Measurements from ENCODE around the gene FOXRED2. TPM values are rescaled to one million over a fixed set of nuclear protein-coding genes. Genes with fewer than 3 reads are reported as not detected.

FOXRED2 gene
- total RNA-seq, 1 experiment from 2014 or later = 19.9 TPM

DNA sequence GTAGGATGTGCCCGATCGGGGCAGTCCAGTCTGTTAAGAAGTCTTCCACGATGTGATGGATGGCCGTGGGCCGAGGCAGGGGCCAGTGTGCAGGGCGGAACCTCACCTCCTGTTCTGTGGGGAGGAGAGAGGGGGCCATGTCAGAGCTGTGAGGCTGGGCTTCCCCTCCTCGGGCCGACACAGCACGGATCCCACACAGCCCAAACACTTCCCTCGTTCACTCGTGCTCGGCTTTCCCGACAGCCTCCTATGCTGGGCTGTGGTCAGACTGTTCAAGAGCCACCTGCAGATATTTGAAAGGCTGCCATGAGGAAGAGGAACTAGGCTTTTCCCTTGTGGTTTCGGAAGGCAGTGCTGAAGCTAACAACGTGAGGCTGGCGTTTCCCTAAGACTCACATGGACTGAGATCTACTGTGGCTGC lies 13.1 kb downstream of the FOXRED2 start (continued):
- TF ChIP-seq EZH2 (IDR thresholded peaks at IDR 0.05) = no peak
- TF ChIP-seq ZFX (IDR thresholded peaks at IDR 0.05) = no peak
- no peak for TF ChIP-seq CEBPB (IDR thresholded peaks at IDR 0.05; ENCODE audit: low read depth)
- TF ChIP-seq TCF7L2 (IDR thresholded peaks at IDR 0.05; ENCODE audit: borderline replicate concordance, extremely low read depth, insufficient read depth, insufficient read length) = no peak
- TF ChIP-seq, protein P1, sequence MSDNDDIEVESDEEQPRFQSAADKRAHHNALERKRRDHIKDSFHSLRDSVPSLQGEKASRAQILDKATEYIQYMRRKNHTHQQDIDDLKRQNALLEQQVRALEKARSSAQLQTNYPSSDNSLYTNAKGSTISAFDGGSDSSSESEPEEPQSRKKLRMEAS (IDR thresholded peaks at IDR 0.05) = no peak
- TF ChIP-seq SRF (IDR thresholded peaks at IDR 0.05; ENCODE audit: low read depth) = no peak
- TF ChIP-seq, protein P2, sequence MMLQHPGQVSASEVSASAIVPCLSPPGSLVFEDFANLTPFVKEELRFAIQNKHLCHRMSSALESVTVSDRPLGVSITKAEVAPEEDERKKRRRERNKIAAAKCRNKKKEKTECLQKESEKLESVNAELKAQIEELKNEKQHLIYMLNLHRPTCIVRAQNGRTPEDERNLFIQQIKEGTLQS (IDR thresholded peaks at IDR 0.05) = no peak
- TF ChIP-seq SIN3A (IDR thresholded peaks at IDR 0.05; ENCODE audit: low read depth) = no peak
- TF ChIP-seq ELF1 (IDR thresholded peaks at IDR 0.05; ENCODE audit: borderline replicate concordance, low read depth) = no peak

DNA sequence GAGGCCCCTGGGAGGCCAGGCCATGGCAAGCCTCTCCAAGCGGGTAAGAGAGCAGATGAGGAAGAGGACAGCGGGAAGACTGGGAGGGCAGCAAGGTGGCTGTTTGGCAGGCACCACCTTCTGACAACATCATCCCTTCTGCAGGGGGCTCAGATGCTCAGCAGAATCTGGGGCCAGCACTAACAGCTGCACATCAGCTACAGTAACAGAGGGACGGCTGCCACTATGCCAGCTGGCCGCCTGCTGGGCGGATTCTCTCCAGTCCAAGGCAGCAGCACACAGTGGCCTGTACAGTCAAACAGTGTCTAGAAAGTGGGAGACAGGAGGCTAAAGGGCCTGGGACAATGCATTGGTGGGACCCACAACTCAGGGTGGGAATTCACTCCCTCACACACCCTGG lies 14.7 kb downstream of the FOXRED2 start:
- ATAC-seq = no peak
- Histone ChIP-seq H3K27ac (ENCODE audit: low read depth, low read length) (no peak overlapping the region), H4K20me1 (ENCODE audit: insufficient read depth) (no peaks in the 10 kb centered on the region), H2AFZ (ENCODE audit: low read depth, low read length, poor library complexity, severe bottlenecking) (no peak overlapping the region), H3K36me3 (ENCODE audit: control insufficient read depth in 1 of 2, insufficient read depth in 2 of 2, low read length in 2 of 2) (peaks cover 2 to 13% of the 10 kb centered on the region in 2 experiments; a peak in 2 of 4 replicates), H3K4me1 (ENCODE audit: control insufficient read depth in 1 of 2, insufficient read depth in 2 of 2, low read length in 2 of 2) (no peaks in the 10 kb centered on the region), H3K9ac (ENCODE audit: low read length) (no peak overlapping the region), H3K4me2 (ENCODE audit: low read length) (no peak overlapping the region), H3K4me3 (replicated peaks in 1 of 2; ENCODE audit: low read depth in 1 of 2, low read length in 2 of 2) (no peak overlapping the region), H3K9me3 (ENCODE audit: control insufficient read depth in 1 of 2, insufficient read depth in 1 of 2, low read depth in 1 of 2, low read length in 2 of 2) (peaks cover 3 to 5% of the 10 kb centered on the region in 2 experiments; a peak in 1 of 4 replicates), H3K79me2 (ENCODE audit: insufficient read depth, low read length) (no peaks in the 10 kb centered on the region), H3K27me3 (ENCODE audit: insufficient read depth, low read length) (no peaks in the 10 kb centered on the region), H3K9me2 (ENCODE audit: insufficient read depth) (no peaks in the 10 kb centered on the region)
- ChIA-PET RAD21 (ENCODE audit: low non-redundant PET in 1 of 2, low total read pairs in 2 of 2, uncharacterized antibody in 2 of 2, unreplicated experiment in 2 of 2) (no interaction called here), CTCF (no interaction called here), POLR2A (interaction anchor here (2.0 kb wide), 1 partner anchor 10 kb away, joined by 9 read pairs; no protein-coding TSS in a partner anchor)
- TF ChIP-seq ZNF274 (IDR thresholded peaks at IDR 0.05; ENCODE audit: low read depth, low read length) (no peak), TCF7L2 (IDR thresholded peaks at IDR 0.05; ENCODE audit: borderline replicate concordance, extremely low read depth, insufficient read depth, insufficient read length) (no peak), RAD21 (IDR thresholded peaks at IDR 0.05; ENCODE audit: low read depth) (no peak)
- BruUV-seq (replicated peaks) = no TSS peak
- intact Hi-C loops (cut with micrococcal nuclease) = no loop called here
- DNase-seq (ENCODE audit: low read depth, low spot score) = no peak
